Prostate gland (tissue), 2 donors: ENCODE measurements around the gene NOX5. TPM values are rescaled to one million over a fixed set of nuclear protein-coding genes. Genes with fewer than 3 reads are reported as not detected.

Experiments
- DNase-seq: peaks from one replicate; pipeline ENCODE4 v3.0.0-alpha.2; 2019; ENCODE audit warnings: low spot score
- H3K27ac ChIP-seq, 2 donors: fragments of 200-600 bp; sonication (generic); 2 replicates each; pipeline ENCODE4 v1.5.1; 2017 to 2019
- H3K27me3 ChIP-seq: fragments of 200-600 bp; sonication (generic); replicated peaks from 2 replicates; pipeline ENCODE4 v1.5.1; 2019; ENCODE audit not compliant: insufficient read depth
- H3K36me3 ChIP-seq, 2 donors: fragments of 200-600 bp; sonication (generic); 1 replicate in 1 of 2; 2 replicates in 1 of 2; pipeline versions ENCODE4 v1.5.1 to v1.8.1; 2017 to 2019
- H3K4me1 ChIP-seq: fragments of 200-600 bp; sonication (generic); replicated peaks from 2 replicates; pipeline ENCODE4 v1.5.1; 2019
- H3K4me3 ChIP-seq, 2 donors: fragments of 200-600 bp; sonication (generic); 2 replicates each; pipeline ENCODE4 v1.5.1; 2017 to 2019
- H3K9me3 ChIP-seq: fragments of 200-600 bp; sonication (generic); 2 replicates; pipeline ENCODE4 v1.5.1; 2017
- CTCF ChIP-seq, 4 experiments: fragments of 200-600 bp in 2 of 4; fragments of 450-650 bp in 2 of 4; sonication (generic) in 2 of 4; IDR thresholded peaks; 1 replicate in 3 of 4; 2 replicates in 1 of 4; pipeline ENCODE4 v1.5.1; 2016 to 2019; ENCODE audit warnings: antibody characterized with exemption in 4 of 4, mild to moderate bottlenecking in 2 of 4, moderate library complexity in 2 of 4
- POLR2A ChIP-seq: fragments of 450-650 bp; IDR thresholded peaks from one replicate; pipeline ENCODE4 v1.6.1; 2016; ENCODE audit warnings: antibody characterized with exemption, mild to moderate bottlenecking
- POLR2AphosphoS5 ChIP-seq: sonication (generic); formaldehyde crosslinking; IDR thresholded peaks from one replicate; pipeline ENCODE4 v1.6.1; 2017; ENCODE audit warnings: antibody characterized with exemption
- WGBS: methylation state at CpG from one replicate; pipeline ENCODE4 v1.1.5; 2018; 5-methylcytosine and 5-hydroxymethylcytosine counted together
- intact Hi-C: fragments of 100-400 bp; cut with DNase I; formaldehyde crosslinking; loops from one replicate; pipeline ENCODE4 v1.14.2; 2022
- total RNA-seq, 2 donors: library from RNA; depleted of rRNA; stranded (reverse); fragments of >200 nt; gene quantifications; one replicate each; pipeline ENCODE4 v1.1.0, GENCODE V29; 2016

Gene NOX5
- total RNA-seq, 2 donors from 2014 or later = 0.05 to 5.8 TPM

- WGBS = 91% methylated on average over 5 of the region's 5 CpGs
- DNase-seq = no peak
Measured at GRCh38 chr15:69026355-69026754, 11.9 kb downstream of the NOX5 start.

GRCh38 chr15:69027976-69028518 lies 13.6 kb downstream of the NOX5 start:
- no peaks in the 10 kb centered on the region for H3K27me3 ChIP-seq
- no peak for DNase-seq
- H3K27ac ChIP-seq = no peak overlapping the region
- 86% methylated on average over 7 of the region's 9 CpGs for WGBS
- H3K9me3 ChIP-seq = no peaks in the 10 kb centered on the region
- H3K4me3 ChIP-seq = no peak overlapping the region
- no peaks in the 10 kb centered on the region for H3K4me1 ChIP-seq
- no peaks in the 10 kb centered on the region for H3K36me3 ChIP-seq
- intact Hi-C loops = no loop called here
- no peak for TF ChIP-seq POLR2AphosphoS5
- no peak for TF ChIP-seq POLR2A
- TF ChIP-seq CTCF (IDR thresholded peaks at IDR 0.05) = no peak

More at GRCh38 chr15:69026355-69026754, 11.9 kb downstream of the NOX5 start:
- H3K4me1 ChIP-seq = no peaks in the 10 kb centered on the region
- H3K4me3 ChIP-seq = no peak overlapping the region
- H3K9me3 ChIP-seq = no peaks in the 10 kb centered on the region
- H3K27ac ChIP-seq = no peak overlapping the region
- no peak for TF ChIP-seq POLR2AphosphoS5
- no peak for TF ChIP-seq POLR2A
- no peak for TF ChIP-seq CTCF (IDR thresholded peaks at IDR 0.05)
- no peaks in the 10 kb centered on the region for H3K36me3 ChIP-seq
- H3K27me3 ChIP-seq = no peaks in the 10 kb centered on the region
- intact Hi-C loops = no loop called here

- no peaks in the 10 kb centered on the region for H3K4me1 ChIP-seq
- WGBS = 17% methylated on average over 36 of the region's 42 CpGs
- DNase-seq = peak; percentile 30
- peak overlapping the region in 1 of 2 donors; percentile 17 for H3K4me3 ChIP-seq
- H3K36me3 ChIP-seq = no peaks in the 10 kb centered on the region
- TF ChIP-seq CTCF (IDR thresholded peaks at IDR 0.05) = peak in 3 of 4 experiments; percentile 27 to 58 (median 39)
- TF ChIP-seq POLR2AphosphoS5 = no peak
- TF ChIP-seq POLR2A = no peak
- no peaks in the 10 kb centered on the region for H3K9me3 ChIP-seq
- H3K27me3 ChIP-seq = no peaks in the 10 kb centered on the region
- intact Hi-C loops = no loop called here
- H3K27ac ChIP-seq = no peak overlapping the region
Measured at GRCh38 chr15:69031013-69032001, 16.8 kb downstream of the NOX5 start.

- 36% methylated on average over 5 of the region's 5 CpGs for WGBS
- Histone ChIP-seq H3K4me3 (no peak overlapping the region), H3K27ac (no peak overlapping the region), H3K9me3 (no peaks in the 10 kb centered on the region), H3K4me1 (no peaks in the 10 kb centered on the region), H3K36me3 (no peaks in the 10 kb centered on the region), H3K27me3 (no peaks in the 10 kb centered on the region)
- intact Hi-C loops = no loop called here
- no peak for TF ChIP-seq CTCF (IDR thresholded peaks at IDR 0.05)
- no peak for TF ChIP-seq POLR2AphosphoS5
- no peak for TF ChIP-seq POLR2A
- DNase-seq = no peak
Measured at GRCh38 chr15:69032031-69032430, 17.5 kb downstream of the NOX5 start.
